GM18505 (cell line): Measurements from ENCODE around the gene ARPC4.

Experiments
- ATAC-seq: cut with Tn5 transposase; IDR thresholded peaks from one replicate; pipeline ENCODE4 v1.9.1; 2021; ENCODE audit not compliant: unreplicated experiment
- POLR2A ChIP-seq: IDR thresholded peaks from 4 replicates; pipeline ENCODE4 v1.6.1; 2011; ENCODE audit warnings: borderline replicate concordance; ENCODE audit not compliant: insufficient read depth, insufficient read length; ENCODE audit errors: extremely low read depth

ARPC4 gene

DNA sequence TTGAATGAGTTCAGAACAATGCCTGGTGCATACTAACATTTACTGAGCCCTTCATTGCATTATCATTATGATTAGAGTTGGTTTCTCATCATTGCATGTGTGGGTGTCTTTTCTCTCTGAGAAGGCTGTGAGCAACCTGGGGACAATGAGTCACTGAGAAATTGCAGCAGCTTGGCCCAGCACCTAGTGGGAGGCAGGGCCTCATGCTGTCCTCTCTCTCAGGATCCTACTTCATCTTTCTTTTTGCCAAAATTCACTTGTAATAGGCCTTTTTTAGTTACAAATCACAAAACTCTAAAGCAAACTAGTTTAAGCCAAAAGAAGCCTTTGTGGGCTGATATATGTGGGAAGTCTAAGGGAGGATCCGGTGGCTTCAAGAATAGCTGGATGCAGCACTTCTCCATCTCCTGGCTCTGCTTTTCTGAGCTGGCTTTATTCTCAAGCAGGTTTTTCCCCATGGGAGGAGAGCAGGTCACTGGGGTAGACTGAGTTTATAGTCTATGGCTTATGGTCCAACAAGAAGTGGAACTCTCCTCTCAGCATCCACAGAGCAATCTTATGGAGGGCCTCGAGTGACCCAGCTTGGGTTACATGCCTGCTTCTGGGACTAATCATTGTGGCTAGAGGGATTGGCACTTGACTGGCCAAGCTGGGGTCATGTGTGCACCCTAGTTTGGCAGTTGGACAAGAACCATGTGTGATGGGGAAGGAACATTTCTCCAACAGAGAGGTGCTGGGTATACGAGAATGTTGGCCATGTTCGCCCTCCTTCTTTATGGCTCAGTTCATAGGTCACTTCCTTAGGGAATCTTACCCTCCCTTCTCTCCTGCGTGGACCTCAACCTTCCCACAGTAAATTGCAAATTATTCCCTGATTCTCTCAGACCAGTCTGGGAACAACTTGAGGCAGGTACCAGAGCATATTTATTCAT is 14.5 kb upstream of the ARPC4 start:
- no peak for ATAC-seq
- TF ChIP-seq POLR2A = no peak

DNA sequence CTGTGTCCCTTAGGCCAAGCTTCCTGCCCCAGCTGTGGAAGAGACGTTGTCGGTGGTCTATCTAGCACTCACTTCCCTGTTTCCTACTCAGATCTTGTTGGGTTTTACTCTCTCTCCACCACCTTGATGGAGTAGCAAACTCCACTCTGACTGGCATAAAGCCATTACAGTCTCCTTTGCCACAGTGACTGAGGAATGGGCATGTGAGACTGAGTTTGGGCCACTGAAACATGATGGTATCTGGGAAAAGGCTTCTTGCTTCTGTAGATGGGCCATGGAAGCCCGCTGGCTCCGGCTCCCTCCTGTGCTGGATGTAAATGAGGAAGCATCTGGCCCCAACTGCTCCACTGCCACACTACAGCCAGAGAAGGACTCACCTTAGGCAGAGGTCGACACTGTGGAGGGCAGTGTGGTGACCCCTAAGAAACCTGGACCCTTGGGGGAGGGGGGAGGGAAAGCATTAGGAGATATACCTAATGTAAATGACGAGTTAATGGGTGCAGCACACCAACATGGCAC is 13.7 kb upstream of the ARPC4 start:
- ATAC-seq = no peak
- TF ChIP-seq POLR2A = no peak

DNA sequence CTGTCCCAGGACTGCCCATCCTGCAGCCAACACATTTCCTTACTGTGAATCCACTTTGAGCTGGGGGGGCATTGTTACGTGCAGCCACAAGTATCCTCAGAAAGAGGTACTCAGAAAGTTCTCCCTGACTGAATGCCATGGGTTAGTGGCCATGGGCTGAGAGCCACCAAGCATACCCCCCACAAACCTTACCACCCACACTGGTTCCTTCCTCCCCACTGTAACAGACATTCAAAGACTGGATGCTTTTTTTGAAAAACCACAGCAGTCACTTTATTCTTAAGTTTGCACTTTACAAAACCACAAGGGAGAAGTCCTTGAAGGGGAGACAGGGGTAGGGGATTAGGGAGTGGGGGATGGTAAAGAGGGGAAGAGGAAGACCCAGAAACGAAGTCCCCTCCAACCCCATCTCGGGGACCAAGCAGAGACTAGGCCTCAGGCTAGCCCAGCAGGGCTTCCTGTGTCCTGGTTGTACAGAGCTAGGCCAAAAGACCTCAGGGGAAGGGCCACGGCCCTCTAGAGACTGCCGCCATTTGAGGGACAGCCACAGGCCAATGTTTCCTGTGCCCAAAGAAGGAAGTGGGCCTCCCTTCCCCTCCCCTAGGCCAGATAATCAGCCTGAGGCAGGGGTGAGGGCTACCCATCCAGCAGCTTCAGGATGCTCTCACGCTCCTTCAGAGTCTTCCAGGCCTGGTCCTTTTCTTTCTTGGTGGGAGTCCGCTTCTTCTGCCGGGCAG is 13.0 kb upstream of the ARPC4 start:
- no peak for TF ChIP-seq POLR2A
- ATAC-seq = peak; percentile 53

DNA sequence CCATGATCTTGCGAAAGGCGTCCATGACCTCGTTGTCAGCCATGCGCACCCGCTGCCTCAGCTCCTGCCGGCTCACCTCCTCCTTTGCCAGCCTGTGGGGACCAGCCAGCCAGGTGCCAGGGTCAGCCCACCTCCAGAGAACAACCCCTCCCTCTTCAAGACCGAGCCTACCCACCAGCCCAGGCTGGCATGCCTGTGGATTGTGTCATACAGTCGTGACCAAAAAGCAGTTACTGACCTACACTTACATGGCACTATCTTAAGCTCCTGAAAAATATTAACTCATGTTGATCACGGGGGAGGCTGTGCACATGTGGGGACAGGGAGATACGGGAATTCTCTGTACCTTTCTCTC is 12.4 kb upstream of the ARPC4 start:
- ATAC-seq = no peak

DNA sequence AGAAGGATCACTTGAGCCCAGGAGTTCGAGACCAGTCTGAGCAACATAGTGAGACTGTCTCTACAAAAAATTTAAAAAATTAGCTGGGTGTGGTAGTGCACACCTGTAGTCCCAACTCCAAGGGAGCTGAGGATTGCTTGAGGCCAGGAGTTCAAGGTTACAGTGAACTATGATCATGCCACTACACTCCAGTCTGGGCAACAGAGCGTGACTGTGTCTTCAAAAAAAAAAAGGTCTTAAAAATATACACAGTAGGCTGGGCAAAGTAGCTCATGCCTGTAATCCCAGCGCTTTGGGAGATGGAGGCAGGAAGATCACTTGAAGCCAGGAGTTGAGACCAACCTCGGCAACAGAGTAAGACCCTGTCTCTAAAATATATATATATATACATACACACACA is 12.0 kb upstream of the ARPC4 start:
- no peak for ATAC-seq
- TF ChIP-seq POLR2A = no peak

More for the DNA sequence above, 12.4 kb upstream of the ARPC4 start:
- no peak for TF ChIP-seq POLR2A

DNA sequence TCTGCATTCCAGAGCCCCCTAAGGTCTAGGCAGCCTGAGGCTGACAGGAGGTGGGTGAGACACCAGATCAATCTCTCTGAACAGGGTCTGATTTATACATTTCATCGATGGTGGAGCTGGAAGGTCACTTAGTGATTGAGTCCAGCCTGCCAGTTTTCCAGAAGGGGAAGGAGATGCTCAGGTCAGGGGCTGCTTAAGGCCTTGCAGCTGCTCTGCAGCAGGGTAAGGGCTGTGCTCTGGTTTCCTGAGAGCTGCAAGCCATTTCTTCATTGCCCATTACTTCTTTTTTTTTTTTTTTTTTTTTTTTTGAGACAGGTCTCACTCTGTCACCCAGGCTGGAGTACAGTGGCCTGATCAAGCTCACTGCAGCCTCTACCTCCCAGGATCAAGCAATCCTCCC is 11.3 kb upstream of the ARPC4 start:
- TF ChIP-seq POLR2A = no peak
- ATAC-seq = no peak

DNA sequence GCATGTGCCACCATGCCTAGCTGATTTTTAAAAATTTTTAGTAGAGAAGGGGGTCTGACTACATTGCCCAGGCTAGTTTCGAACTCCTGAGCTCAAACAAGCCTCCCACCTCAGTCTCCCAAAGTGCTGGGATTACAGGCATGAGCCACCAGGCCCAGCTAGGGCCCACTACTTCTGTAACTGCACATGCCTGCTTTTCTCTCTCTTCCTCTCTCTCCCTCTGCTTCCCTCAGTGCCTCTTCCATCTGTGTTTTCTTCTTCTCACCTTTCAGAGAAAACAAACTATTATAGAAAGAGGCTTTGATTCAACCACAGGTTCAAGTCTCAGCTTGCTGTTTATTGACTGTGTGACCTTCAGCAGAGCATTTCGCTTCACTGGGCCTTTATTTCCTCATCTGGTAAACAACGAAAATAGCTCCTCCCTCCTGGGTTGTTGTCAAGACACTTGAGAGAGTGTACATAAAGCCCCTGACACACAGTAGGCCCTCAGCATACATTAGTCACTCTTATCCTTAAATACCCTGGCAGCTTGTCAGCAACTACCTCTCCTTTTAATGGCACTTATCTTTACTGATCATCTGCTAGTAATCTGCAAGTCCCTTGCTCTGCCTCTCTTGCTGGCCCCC is 10.8 kb upstream of the ARPC4 start:
- TF ChIP-seq POLR2A = no peak
- ATAC-seq = no peak

DNA sequence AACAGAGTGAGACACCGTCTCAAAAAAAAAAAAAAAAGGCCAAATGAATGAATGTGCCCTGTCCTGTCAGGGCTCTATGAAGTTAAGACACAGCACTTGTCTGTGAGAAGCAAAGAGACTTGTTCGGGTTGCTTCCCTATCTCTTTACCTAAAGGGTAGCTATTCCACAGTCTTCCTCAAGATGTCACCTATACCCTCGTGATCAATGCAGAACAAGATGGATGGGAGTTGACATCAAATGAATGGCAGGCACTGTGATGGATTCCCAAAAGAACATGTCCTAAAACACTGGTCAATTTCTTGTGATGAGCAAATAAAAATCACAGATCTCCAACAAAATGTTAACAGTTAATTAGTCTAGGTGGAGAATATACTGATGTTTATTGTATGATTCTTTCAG is 10.1 kb upstream of the ARPC4 start:
- no peak for TF ChIP-seq POLR2A
- no peak for ATAC-seq

DNA sequence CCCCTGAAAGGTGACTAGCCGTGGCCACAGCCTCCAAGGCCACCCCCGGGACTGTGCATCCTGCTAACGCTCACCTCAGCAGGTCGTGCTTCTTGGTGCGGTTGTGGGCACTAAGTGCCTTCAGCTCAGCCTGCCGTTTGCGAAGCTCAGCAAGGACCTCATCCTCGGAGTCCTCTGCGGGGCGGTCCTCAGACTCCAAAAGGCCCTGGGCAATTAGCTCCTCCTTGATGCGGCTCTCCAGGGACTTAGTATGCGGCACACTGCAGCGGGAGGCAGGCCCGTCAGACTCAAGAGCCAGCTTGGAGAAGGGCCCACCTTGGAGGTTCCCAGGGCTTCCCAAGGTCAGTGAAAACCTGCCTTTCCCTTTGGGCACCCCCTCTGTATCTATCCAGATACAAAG is 8.9 kb upstream of the ARPC4 start:
- TF ChIP-seq POLR2A = no peak
- ATAC-seq = no peak

DNA sequence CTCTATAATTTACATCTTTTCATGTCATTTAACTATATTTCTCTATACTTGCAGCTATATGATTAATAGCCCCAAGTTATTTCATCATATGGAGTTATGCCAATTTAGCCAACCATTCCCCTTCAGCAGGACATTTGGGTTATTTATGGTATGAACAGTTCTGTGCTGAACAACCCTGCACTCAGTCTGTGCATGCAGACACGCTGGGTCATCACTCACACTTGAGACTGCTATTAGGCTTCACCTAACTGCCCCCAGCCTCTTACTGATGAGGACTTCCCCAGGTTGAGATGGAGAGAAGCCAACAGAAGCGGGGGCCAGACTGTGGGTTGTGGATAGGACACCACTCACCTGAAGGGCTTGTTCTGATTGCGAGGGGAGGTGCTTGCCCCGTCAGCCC is 7.9 kb upstream of the ARPC4 start:
- no peak for ATAC-seq
- TF ChIP-seq POLR2A = no peak

DNA sequence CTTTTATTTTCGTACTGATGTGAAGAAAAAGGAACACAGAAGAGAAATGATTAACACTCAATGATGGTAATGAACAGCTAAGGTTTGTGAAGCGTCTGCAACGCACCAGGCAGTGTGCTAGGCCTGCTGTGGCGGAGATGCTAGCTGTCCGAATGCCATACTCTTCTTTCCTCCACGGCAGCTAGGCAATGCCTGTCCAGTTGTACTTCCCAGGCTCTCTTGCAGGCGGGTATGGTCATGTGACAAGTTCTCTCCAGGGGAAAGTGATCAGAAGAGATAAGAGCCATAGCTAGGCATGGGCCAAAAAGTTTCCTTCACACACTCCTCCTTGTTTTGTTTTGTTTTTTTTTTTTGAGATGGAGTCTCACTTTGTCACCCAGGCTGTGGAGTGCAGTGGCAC is 7.3 kb upstream of the ARPC4 start:
- no peak for TF ChIP-seq POLR2A
- ATAC-seq = no peak

DNA sequence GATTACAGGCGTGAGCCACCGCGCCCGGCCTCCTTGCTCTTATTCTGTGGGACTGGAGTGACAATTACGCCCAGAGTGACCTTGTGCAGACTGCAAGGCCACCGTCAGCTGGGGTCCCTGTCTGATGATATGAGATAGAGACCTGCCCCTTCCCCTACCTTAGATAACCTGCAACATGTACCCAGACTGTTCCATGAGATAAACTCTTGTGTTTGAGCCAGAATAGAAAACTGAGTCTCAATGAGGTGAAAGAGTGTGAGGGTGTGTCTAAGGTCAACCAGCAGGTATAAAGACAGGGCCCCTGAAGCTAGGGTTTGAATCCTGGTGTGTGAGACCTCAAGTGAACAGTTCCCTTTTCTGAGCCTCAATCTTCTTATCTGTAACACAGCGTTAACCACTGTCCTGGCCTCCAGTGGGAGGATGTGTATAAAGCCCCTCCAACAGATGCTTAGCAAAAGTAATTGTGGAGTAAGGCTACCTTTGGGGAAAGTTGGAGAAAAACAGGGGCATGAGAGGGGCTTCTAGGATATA is 6.6 kb upstream of the ARPC4 start:
- no peak for TF ChIP-seq POLR2A
- no peak for ATAC-seq
